ENCODE measurements around the gene EPHA4. TPM values are rescaled to one million over a fixed set of nuclear protein-coding genes. Genes with fewer than 3 reads are reported as not detected.

Gene EPHA4
- total RNA-seq, 2 experiments from 2014 or later = 6.3 to 7.0 TPM

DNA sequence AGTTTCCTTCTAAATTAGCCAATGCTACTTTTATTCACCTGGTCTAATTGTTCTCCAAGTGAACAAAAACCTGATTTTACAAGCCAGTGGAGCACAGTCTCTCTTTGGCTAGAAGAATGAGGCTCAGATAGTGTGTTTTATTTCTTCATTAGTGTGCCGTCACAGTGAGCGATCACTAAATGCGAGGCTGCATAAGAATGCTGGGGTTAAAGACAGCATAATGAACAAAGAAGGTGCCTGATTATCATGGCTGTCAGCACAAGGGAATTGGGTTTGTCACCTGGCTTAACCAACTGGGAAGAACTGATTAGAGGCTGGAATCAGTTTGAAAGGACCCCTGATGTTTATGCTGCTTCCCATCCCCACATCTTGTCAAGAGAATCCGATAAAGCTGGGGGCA is 76.4 kb downstream of the EPHA4 start:
- DNase-seq = no peak
- ChIA-PET POLR2A (no interaction called here), CTCF (no interaction called here)
- Mint-ChIP-seq H3K27ac (no peak overlapping the region), H3K4me1 (ENCODE audit: low read depth) (peaks cover 9% of the 10 kb centered on the region), H3K9me3 (no peaks in the 10 kb centered on the region), H3K4me3 (no peak overlapping the region), H3K36me3 (peaks cover 17% of the 10 kb centered on the region), H3K27me3 (no peaks in the 10 kb centered on the region)
- intact Hi-C loops (cut with micrococcal nuclease) = no loop called here

DNA sequence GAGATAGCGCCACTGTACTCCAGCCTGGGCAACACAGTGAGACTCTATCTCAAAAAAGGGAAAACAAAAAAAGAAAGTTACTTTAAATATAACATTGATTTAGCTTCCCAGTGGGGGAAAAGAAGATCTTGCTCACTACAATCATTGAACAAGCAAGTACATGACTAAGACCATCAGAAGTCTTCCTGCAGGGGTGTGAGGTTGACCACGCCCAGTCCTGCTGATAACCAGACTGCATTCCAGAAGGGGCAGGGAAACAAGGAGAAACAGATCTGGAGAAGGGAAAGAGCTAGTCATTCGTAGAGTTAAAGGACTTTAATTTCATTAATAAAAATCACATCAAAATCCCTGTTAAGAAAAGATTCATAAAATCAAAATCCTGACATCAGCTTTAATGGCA is 77.5 kb downstream of the EPHA4 start:
- no peaks in the 10 kb centered on the region for H3K27me3 Mint-ChIP-seq
- POLR2A ChIA-PET = interaction anchor here (1.1 kb wide), 1 partner anchor 600 kb away, joined by 4 read pairs; no protein-coding TSS in a partner anchor
- CTCF ChIA-PET = interaction anchor here (0.5 to 1.3 kb wide), 2 partner anchors 24 to 106 kb away, joined by 3 to 4 read pairs; no protein-coding TSS in a partner anchor

DNA sequence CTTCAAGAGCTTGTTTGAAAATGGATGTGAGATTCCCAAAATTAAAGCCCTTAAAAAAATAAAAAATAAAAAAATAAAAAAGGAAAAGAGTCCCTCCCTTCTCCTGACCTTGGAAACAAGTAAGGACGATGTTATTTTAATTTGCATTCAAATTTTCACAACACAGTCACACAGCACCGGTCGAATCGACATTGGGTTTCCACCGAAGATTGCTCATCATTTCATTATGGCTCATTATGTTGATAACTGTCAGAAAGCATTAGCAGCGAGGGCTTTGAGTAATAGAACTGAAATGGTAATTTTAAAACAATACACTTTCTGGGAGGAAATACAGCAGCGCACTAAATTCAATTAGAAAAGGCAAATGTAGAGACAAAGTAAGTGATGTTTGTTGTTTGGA is 78.7 kb downstream of the EPHA4 start:
- H3K9me3 Mint-ChIP-seq = no peaks in the 10 kb centered on the region
- no peak overlapping the region for H3K4me3 Mint-ChIP-seq
- no peaks in the 10 kb centered on the region for H3K27me3 Mint-ChIP-seq
- intact Hi-C loops (cut with micrococcal nuclease) = no loop called here
- H3K36me3 Mint-ChIP-seq = peaks cover 20% of the 10 kb centered on the region
- DNase-seq = no peak
- ChIA-PET POLR2A (no interaction called here), CTCF (interaction anchor here (1.0 kb wide), 1 partner anchor 9 kb away, joined by 3 read pairs; no protein-coding TSS in a partner anchor)
- no peak overlapping the region for H3K27ac Mint-ChIP-seq
- H3K4me1 Mint-ChIP-seq (ENCODE audit: low read depth) = no peaks in the 10 kb centered on the region

More for the DNA sequence above, 77.5 kb downstream of the EPHA4 start:
- no peaks in the 10 kb centered on the region for H3K9me3 Mint-ChIP-seq
- DNase-seq = no peak
- H3K4me1 Mint-ChIP-seq (ENCODE audit: low read depth) = no peaks in the 10 kb centered on the region
- H3K4me3 Mint-ChIP-seq = no peak overlapping the region
- peaks cover 18% of the 10 kb centered on the region for H3K36me3 Mint-ChIP-seq
- intact Hi-C loops (cut with micrococcal nuclease) = no loop called here
- H3K27ac Mint-ChIP-seq = no peak overlapping the region

DNA sequence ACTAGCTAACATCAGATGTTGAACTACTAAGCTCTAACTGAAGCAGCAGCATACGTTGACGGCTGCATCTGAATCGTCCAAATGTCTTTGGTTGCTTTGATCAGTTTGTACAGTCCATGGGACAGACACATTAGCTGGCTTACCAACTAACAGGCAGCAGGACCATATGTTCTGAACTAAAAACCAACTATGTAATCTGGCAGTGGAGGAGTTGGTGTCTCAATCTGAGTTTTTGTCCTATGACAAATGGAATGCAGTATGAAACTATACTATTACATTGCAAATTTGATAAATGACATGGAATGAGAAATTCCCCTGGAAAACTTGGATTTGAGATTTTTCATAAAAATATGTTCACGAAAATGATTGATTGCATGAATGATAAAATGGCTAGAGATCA is 79.5 kb downstream of the EPHA4 start:
- ChIA-PET POLR2A (no interaction called here), CTCF (no interaction called here)
- no peaks in the 10 kb centered on the region for H3K9me3 Mint-ChIP-seq
- H3K27me3 Mint-ChIP-seq = no peaks in the 10 kb centered on the region
- H3K4me3 Mint-ChIP-seq = no peak overlapping the region
- peaks cover 18% of the 10 kb centered on the region for H3K36me3 Mint-ChIP-seq
- H3K4me1 Mint-ChIP-seq (ENCODE audit: low read depth) = no peaks in the 10 kb centered on the region
- no peak overlapping the region for H3K27ac Mint-ChIP-seq
- no peak for DNase-seq
- intact Hi-C loops (cut with micrococcal nuclease) = no loop called here

DNA sequence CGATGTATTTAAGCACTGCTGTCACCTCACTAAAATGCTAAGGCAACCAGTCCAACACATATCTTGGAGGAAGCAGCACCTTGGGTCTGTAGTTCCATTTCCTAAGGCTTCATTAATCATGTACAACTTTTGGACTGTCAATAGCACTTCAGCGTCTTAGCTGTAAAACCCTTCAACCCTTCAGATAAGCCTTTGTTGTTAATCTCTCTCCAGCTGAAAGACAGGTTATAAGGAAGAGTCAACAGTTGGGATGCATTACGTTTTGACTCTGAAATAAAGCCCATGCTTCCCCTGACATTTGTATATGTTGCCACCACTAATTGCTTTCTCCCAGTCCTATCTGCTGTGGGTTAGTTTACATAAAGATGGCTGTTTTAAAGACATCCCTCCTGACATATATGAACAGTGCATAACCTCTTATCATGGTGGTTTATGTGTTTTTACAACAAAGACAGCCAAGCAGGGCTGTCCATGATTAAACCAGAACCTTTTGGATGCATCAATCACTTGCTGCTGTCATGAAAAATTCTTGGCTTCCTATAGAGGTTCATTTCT is 81.5 kb downstream of the EPHA4 start:
- H3K27ac Mint-ChIP-seq = no peak overlapping the region
- H3K4me3 Mint-ChIP-seq = no peak overlapping the region
- intact Hi-C loops (cut with micrococcal nuclease) = no loop called here
- no peaks in the 10 kb centered on the region for H3K27me3 Mint-ChIP-seq
- no peaks in the 10 kb centered on the region for H3K9me3 Mint-ChIP-seq
- peaks cover 4% of the 10 kb centered on the region for H3K4me1 Mint-ChIP-seq (ENCODE audit: low read depth)
- CTCF ChIA-PET = no interaction called here
- POLR2A ChIA-PET = no interaction called here
- no peak for DNase-seq
- H3K36me3 Mint-ChIP-seq = peaks cover 17% of the 10 kb centered on the region

DNA sequence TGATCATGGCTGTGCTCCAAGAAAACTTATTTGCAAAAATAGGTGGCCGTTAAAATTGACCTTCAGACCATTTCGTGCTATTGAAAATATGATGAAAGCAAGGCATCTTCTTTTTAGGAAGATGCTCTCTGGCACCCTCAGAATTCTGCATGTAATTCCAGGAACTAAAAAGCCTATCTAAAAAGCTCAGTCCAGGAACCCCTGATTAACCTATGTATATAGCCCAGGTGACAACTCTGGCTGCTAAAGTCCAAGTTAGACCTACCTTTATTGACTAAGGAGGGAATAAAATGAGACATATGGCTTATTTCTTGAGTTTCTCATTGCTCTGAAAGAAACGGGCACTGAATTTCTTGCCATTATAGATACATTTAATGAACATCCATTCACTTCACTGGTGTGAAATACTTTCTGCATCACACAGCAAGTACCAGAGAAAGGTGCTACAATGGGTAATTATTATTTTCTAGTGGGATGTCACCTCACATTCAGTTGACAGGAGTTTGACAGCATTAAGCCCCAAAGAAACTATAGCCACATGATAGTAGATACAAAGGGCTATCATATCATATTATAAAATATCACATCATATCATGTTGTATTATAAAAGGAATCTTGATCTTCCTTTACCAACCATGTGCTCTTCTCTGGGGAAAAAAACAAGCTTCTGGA is 83.8 kb downstream of the EPHA4 start:
- no peak overlapping the region for H3K4me3 Mint-ChIP-seq
- no peaks in the 10 kb centered on the region for H3K27me3 Mint-ChIP-seq
- H3K9me3 Mint-ChIP-seq = no peaks in the 10 kb centered on the region
- H3K27ac Mint-ChIP-seq = no peak overlapping the region
- ChIA-PET CTCF (no interaction called here), POLR2A (no interaction called here)
- DNase-seq = no peak
- peaks cover 8% of the 10 kb centered on the region for H3K4me1 Mint-ChIP-seq (ENCODE audit: low read depth)
- intact Hi-C loops (cut with micrococcal nuclease) = no loop called here
- peaks cover 10% of the 10 kb centered on the region for H3K36me3 Mint-ChIP-seq

DNA sequence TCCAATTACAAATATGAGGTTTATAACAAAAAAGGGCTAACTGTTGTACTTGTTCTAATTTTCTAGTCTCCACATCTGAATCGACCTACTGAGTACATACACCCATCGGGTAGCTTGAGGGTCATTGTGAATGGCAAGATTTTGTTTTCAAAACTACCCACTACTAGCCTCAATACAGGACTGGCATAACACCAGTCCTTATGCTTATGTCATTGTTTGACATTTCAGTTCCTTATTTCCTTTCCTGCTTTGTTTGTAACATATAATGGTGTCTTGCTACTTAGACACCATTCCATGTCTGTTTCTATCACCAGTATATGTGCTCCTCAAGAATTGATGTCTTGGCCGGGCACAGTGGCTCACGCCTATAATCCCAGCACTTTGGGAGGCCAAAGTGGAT is 86.0 kb downstream of the EPHA4 start:
- Mint-ChIP-seq H3K9me3 (no peaks in the 10 kb centered on the region), H3K4me1 (ENCODE audit: low read depth) (peaks cover 8% of the 10 kb centered on the region), H3K36me3 (peaks cover 6% of the 10 kb centered on the region), H3K27me3 (no peaks in the 10 kb centered on the region), H3K27ac (no peak overlapping the region), H3K4me3 (no peak overlapping the region)
- DNase-seq = no peak
- CTCF ChIA-PET = no interaction called here
- intact Hi-C loops (cut with micrococcal nuclease) = no loop called here
- POLR2A ChIA-PET = no interaction called here

DNA sequence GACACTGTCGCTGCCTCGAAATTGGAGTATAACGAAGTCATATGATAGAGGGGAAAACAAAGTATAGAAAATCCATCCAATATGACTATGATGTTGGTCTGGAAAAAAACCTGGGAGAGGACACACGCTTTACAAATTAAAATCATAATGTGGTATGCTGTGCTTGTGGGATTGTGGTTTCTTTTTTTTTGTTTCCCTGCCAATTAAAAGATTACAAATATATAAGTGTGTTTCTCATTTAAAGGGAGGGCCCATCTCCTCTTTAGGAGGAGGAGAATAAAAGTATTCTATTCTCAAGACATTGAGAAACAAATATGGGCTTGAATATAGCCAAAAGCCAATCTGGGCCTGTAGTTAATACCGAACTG is 86.6 kb downstream of the EPHA4 start:
- intact Hi-C loops (cut with micrococcal nuclease) = no loop called here
- Mint-ChIP-seq H3K4me1 (ENCODE audit: low read depth) (peaks cover 8% of the 10 kb centered on the region), H3K27me3 (no peaks in the 10 kb centered on the region), H3K36me3 (peaks cover 6% of the 10 kb centered on the region), H3K4me3 (no peak overlapping the region), H3K27ac (no peak overlapping the region), H3K9me3 (no peaks in the 10 kb centered on the region)
- ChIA-PET CTCF (no interaction called here), POLR2A (no interaction called here)
- no peak for DNase-seq

DNA sequence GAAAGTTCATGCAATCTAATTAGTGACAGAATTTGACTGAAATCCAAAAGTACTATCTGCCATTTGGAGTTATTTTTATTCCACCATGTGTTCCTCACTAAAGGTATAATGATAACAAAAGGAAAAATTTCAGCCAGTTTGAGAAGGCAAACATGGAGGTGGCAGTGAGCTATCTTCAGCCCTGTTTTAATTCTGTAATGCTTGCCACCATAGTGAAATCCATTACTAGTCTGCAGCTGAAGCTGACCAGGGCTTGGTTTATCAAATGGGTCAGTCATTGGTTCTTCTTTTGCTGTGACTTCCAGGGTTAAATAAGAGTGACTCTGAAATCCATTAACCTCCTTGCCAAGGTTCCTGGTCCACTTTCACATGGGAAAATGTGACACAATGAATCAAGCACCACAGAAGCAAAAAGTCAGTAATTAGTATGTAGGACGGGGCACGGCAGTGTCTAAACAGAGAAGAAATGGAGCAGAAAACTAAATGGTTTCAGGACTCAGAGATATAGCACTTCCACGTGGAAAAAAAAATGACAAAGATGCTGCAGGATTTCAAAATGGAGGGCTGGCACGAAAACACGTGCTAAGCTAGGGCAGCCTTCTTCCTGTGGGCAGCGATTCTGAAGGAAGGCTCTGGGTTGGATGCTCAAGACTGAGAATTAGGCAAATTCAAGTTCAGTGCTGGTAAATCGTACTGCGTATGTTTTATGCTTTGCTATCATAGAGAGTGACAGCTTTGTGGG is 87.2 kb downstream of the EPHA4 start:
- H3K27me3 Mint-ChIP-seq = no peaks in the 10 kb centered on the region
- H3K27ac Mint-ChIP-seq = no peak overlapping the region
- no peaks in the 10 kb centered on the region for H3K9me3 Mint-ChIP-seq
- CTCF ChIA-PET = interaction anchor here (1.2 kb wide), 2 partner anchors 9 to 29 kb away, joined by 3 read pairs; no protein-coding TSS in a partner anchor
- H3K36me3 Mint-ChIP-seq = peaks cover 6% of the 10 kb centered on the region
- intact Hi-C loops (cut with micrococcal nuclease) = no loop called here
- DNase-seq = no peak
- H3K4me3 Mint-ChIP-seq = no peak overlapping the region
- POLR2A ChIA-PET = no interaction called here
- peaks cover 8% of the 10 kb centered on the region for H3K4me1 Mint-ChIP-seq (ENCODE audit: low read depth)

DNA sequence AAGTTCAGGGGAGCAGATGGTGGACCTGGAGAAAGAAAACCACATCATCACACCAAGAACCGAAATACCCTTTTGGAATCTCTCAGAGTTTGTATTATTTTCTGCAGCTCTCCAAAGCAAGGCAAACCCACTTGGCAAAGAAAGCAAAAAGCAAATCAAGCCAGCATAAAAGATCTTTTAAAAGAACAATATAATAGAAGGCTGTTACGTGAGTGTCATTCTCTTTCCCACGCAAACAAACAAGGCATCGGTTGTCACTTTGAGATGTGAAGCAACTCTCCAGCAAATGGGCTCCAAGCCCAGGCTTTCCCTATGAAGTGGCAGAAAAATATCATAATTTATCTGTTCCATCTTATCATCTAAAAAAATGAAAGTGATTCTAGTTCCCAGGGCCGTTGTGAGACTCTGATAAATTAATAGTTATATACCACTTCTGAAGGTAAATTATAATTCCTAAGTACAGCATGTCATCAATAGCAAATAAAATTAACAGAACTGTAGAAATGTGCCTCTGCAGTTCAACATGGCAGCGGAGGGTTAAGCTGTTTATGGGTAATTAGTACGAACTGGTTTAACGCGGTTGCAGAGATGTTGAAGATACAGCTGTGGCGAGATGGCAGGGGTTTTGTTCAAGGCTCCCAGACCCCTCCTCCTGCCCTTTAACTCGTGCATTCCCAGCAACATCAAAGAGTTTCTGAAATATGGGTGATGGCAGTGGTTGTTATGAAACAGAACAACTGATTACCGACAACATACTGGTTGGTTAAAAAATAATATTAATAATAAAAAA is 89.2 kb downstream of the EPHA4 start:
- H3K4me1 Mint-ChIP-seq (ENCODE audit: low read depth) = peaks cover 12% of the 10 kb centered on the region
- H3K9me3 Mint-ChIP-seq = no peaks in the 10 kb centered on the region
- intact Hi-C loops (cut with micrococcal nuclease) = no loop called here
- no peak overlapping the region for H3K27ac Mint-ChIP-seq
- H3K27me3 Mint-ChIP-seq = no peaks in the 10 kb centered on the region
- peaks cover 3% of the 10 kb centered on the region for H3K36me3 Mint-ChIP-seq
- no peak for DNase-seq
- H3K4me3 Mint-ChIP-seq = no peak overlapping the region
- POLR2A ChIA-PET = no interaction called here
- CTCF ChIA-PET = no interaction called here

DNA sequence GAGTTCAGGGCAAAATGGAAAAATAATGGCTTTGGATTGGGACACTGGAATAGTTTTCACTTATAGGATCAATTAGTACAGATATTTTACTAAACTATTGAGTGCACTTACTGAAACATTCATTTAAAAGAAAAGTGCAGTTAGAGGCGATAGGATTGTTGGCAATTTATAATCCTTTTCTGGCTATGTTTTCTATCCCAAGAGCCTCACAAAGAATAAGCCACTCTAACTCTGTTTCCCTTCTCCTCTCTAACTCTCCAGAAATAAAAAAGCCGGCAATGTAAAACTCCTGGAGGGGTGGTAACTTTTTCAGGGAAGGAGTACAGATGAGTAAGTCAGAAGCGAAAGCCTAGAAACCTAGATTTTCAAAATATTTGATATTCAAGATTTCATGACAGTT is 91.3 kb downstream of the EPHA4 start:
- CTCF ChIA-PET = no interaction called here
- H3K27me3 Mint-ChIP-seq = no peaks in the 10 kb centered on the region
- POLR2A ChIA-PET = no interaction called here
- intact Hi-C loops (cut with micrococcal nuclease) = no loop called here
- no peaks in the 10 kb centered on the region for H3K9me3 Mint-ChIP-seq
- H3K27ac Mint-ChIP-seq = no peak overlapping the region
- no peak overlapping the region for H3K4me3 Mint-ChIP-seq
- peaks cover 8% of the 10 kb centered on the region for H3K4me1 Mint-ChIP-seq (ENCODE audit: low read depth)
- DNase-seq = no peak
- peaks cover 3% of the 10 kb centered on the region for H3K36me3 Mint-ChIP-seq

DNA sequence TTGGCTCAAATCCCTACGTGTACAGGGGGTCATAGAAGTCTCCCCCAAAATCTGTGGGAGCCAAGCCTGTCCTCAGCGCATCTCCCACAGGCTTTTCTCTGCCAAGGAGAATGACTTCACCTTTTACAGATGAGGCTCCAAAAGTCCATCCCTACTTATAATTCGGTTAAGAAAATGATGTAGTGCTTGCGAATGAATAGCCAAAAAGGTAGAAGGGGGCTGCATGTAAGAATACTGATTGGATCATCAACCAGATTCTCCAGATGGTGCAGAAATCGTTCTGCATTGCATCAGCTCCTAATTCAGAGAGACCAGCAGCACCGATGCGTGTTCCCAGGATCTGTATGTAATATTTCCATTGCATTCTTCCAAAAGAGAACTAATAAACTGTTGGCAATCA is 91.9 kb downstream of the EPHA4 start:
- ChIA-PET CTCF (interaction anchor here (0.6 kb wide), 1 partner anchor 74 kb away, joined by 4 read pairs; no protein-coding TSS in a partner anchor), POLR2A (no interaction called here)
- intact Hi-C loops (cut with micrococcal nuclease) = no loop called here
- Mint-ChIP-seq H3K27ac (no peak overlapping the region), H3K4me1 (ENCODE audit: low read depth) (peaks cover 7% of the 10 kb centered on the region), H3K9me3 (no peaks in the 10 kb centered on the region), H3K27me3 (no peaks in the 10 kb centered on the region), H3K4me3 (no peak overlapping the region), H3K36me3 (peaks cover 3% of the 10 kb centered on the region)
- DNase-seq = no peak

All from activated CD4-positive, alpha-beta memory T cell treated with anti-CD3 and anti-CD28 coated beads for 36 hours (primary cell).